ENCODE results near the gene CNPPD1. TPM values are rescaled to one million over a fixed set of nuclear protein-coding genes. Genes with fewer than 3 reads are reported as not detected.

Gene CNPPD1
- total RNA-seq, 1 experiment from 2014 or later: 38.2 TPM

DNA sequence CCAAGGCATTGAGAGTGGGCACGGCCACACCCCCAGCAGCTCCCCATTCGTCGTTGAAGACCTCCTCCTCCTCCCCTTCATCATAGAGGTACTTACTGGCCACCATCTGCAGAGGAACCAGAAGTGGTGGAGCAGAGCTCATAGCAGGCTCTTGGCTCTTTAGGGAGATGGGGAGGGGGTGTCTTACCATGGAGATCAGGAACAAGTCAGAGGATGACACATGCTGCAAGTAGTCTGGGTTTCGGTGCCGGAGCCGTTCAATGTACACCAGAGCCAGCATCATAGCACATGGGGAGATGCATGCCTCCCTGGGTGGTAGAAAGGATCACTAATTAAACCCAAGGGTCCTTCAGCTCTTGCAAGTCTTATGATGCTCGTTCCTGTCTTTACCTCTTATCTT, 1.9 kb downstream of the CNPPD1 start:
- H2AFZ ChIP-seq (ENCODE audit: low read length): no peak overlapping the region
- H3F3A ChIP-seq (ENCODE audit: low read length, unreplicated experiment): peaks cover 5% of the 10 kb centered on the region
- H3K9me3 ChIP-seq (ENCODE audit: low read length): no peaks in the 10 kb centered on the region
- no peaks in the 10 kb centered on the region for H3K27me3 ChIP-seq (ENCODE audit: low read length)
- H3K4me3 ChIP-seq (ENCODE audit: low read length): no peak overlapping the region
- ATAC-seq (no peak), DNase-seq (no peak)
- no peak overlapping the region for H3K27ac ChIP-seq (ENCODE audit: low read length)
- ChIA-PET CTCF (no interaction called here), POLR2A (ENCODE audit: unreplicated experiment) (no interaction called here)
- peaks cover 38% of the 10 kb centered on the region for H3K79me2 ChIP-seq (ENCODE audit: low read length)
- intact Hi-C loops (cut with micrococcal nuclease): loop anchor here (5.0 kb wide), 1 partner anchor 122 kb away; no protein-coding TSS in a partner anchor
- peaks cover 11% of the 10 kb centered on the region; the same call in 1 of the 2 replicates for H3K36me3 ChIP-seq (ENCODE audit: low read depth, low read length)
- BruUV-seq (replicated peaks): no TSS peak
- H3K9me2 ChIP-seq (replicated peaks; ENCODE audit: low read length): no peaks in the 10 kb centered on the region
- H3K4me1 ChIP-seq (ENCODE audit: insufficient read depth, low read length): peaks cover 24% of the 10 kb centered on the region
- H3K9ac ChIP-seq (ENCODE audit: low read length): no peak overlapping the region
- no peak overlapping the region for H3K4me2 ChIP-seq (ENCODE audit: low read length)
- H4K20me1 ChIP-seq (ENCODE audit: low read length): peaks cover under 1% of the 10 kb centered on the region; the same call in 1 of the 2 replicates
- no peak for TF ChIP-seq EZH2phosphoT487 (IDR thresholded peaks at IDR 0.05; ENCODE audit: borderline replicate concordance, low read length)
- TF ChIP-seq, protein P1, sequence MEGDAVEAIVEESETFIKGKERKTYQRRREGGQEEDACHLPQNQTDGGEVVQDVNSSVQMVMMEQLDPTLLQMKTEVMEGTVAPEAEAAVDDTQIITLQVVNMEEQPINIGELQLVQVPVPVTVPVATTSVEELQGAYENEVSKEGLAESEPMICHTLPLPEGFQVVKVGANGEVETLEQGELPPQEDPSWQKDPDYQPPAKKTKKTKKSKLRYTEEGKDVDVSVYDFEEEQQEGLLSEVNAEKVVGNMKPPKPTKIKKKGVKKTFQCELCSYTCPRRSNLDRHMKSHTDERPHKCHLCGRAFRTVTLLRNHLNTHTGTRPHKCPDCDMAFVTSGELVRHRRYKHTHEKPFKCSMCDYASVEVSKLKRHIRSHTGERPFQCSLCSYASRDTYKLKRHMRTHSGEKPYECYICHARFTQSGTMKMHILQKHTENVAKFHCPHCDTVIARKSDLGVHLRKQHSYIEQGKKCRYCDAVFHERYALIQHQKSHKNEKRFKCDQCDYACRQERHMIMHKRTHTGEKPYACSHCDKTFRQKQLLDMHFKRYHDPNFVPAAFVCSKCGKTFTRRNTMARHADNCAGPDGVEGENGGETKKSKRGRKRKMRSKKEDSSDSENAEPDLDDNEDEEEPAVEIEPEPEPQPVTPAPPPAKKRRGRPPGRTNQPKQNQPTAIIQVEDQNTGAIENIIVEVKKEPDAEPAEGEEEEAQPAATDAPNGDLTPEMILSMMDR (conservative IDR thresholded peaks at IDR 0.05; ENCODE audit: low read depth, low read length): no peak
- no peak for TF ChIP-seq EZH2 (IDR thresholded peaks at IDR 0.05; ENCODE audit: low read length, unreplicated experiment)

- peaks cover 5% of the 10 kb centered on the region for H3F3A ChIP-seq (ENCODE audit: low read length, unreplicated experiment)
- no peaks in the 10 kb centered on the region for H3K27me3 ChIP-seq (ENCODE audit: low read length)
- BruUV-seq (replicated peaks): no TSS peak
- H4K20me1 ChIP-seq (ENCODE audit: low read length): no peaks in the 10 kb centered on the region; the same call in 1 of the 2 replicates
- H3K79me2 ChIP-seq (ENCODE audit: low read length): peaks cover 32% of the 10 kb centered on the region
- H3K36me3 ChIP-seq (ENCODE audit: low read depth, low read length): peaks cover 11% of the 10 kb centered on the region; the same call in 1 of the 2 replicates
- no peak overlapping the region for H3K4me2 ChIP-seq (ENCODE audit: low read length)
- ATAC-seq (no peak), DNase-seq (no peak)
- ChIA-PET POLR2A (ENCODE audit: unreplicated experiment) (interaction anchor here (0.6 kb wide), 1 partner anchor 32 kb away, joined by 3 read pairs; no protein-coding TSS in a partner anchor), CTCF (no interaction called here)
- H3K9me3 ChIP-seq (ENCODE audit: low read length): no peaks in the 10 kb centered on the region
- TF ChIP-seq EZH2phosphoT487 (IDR thresholded peaks at IDR 0.05; ENCODE audit: borderline replicate concordance, low read length): no peak
- TF ChIP-seq EZH2 (IDR thresholded peaks at IDR 0.05; ENCODE audit: low read length, unreplicated experiment): no peak
- TF ChIP-seq, protein P1 (conservative IDR thresholded peaks at IDR 0.05; ENCODE audit: low read depth, low read length): no peak
- no peaks in the 10 kb centered on the region for H3K9me2 ChIP-seq (replicated peaks; ENCODE audit: low read length)
- intact Hi-C loops (cut with micrococcal nuclease): no loop called here
- H3K4me3 ChIP-seq (ENCODE audit: low read length): no peak overlapping the region
- no peak overlapping the region for H3K27ac ChIP-seq (ENCODE audit: low read length)
- no peak overlapping the region for H2AFZ ChIP-seq (ENCODE audit: low read length)
- peaks cover 18% of the 10 kb centered on the region for H3K4me1 ChIP-seq (ENCODE audit: insufficient read depth, low read length)
- no peak overlapping the region for H3K9ac ChIP-seq (ENCODE audit: low read length)
Measured at GRCh38 chr2:219174146-219174545, 2.6 kb downstream of the CNPPD1 start.

DNA sequence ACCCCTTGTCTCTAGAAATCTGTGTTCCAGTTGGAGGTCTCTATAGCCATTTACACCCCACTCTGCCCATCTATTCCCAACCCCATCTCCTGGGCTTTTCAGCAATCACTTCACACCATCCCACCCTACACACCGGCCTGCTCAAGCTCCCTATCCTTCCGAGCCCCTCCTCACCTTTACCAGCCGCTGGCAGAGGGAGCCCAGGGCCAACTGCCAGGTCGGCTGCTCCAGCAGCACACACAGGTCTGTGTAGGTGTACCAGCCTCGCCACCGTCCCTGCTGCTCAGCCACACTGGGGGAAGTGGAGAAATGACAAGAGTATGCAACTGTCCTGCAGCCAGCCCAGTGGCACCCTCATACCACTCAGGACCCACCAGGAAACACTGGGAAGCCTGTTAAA, 3.5 kb downstream of the CNPPD1 start:
- Histone ChIP-seq H2AFZ (ENCODE audit: low read length) (no peak overlapping the region), H3K4me1 (ENCODE audit: insufficient read depth, low read length) (peaks cover 14% of the 10 kb centered on the region), H3K9me2 (replicated peaks; ENCODE audit: low read length) (no peaks in the 10 kb centered on the region), H3K4me2 (ENCODE audit: low read length) (no peak overlapping the region), H3K27me3 (ENCODE audit: low read length) (no peaks in the 10 kb centered on the region), H4K20me1 (ENCODE audit: low read length) (no peaks in the 10 kb centered on the region), H3K27ac (ENCODE audit: low read length) (no peak overlapping the region), H3K36me3 (ENCODE audit: low read depth, low read length) (peaks cover 11% of the 10 kb centered on the region; the same call in 1 of the 2 replicates), H3K79me2 (ENCODE audit: low read length) (peaks cover 24% of the 10 kb centered on the region), H3K9ac (ENCODE audit: low read length) (no peak overlapping the region), H3K9me3 (ENCODE audit: low read length) (no peaks in the 10 kb centered on the region), H3F3A (ENCODE audit: low read length, unreplicated experiment) (peaks cover 5% of the 10 kb centered on the region), H3K4me3 (ENCODE audit: low read length) (no peak overlapping the region)
- CTCF ChIA-PET: no interaction called here
- no peak for TF ChIP-seq EZH2 (IDR thresholded peaks at IDR 0.05; ENCODE audit: low read length, unreplicated experiment)
- intact Hi-C loops (cut with micrococcal nuclease): no loop called here
- ATAC-seq (no peak), DNase-seq (no peak)
- POLR2A ChIA-PET (ENCODE audit: unreplicated experiment): no interaction called here
- BruUV-seq (replicated peaks): no TSS peak
